Activated naive CD4-positive, alpha-beta T cell (primary cell): Measurements from ENCODE around the gene SEC61B.

Experiments
- DNase-seq, 4 experiments: peaks; one replicate each; lab custom pipeline; 2025; lab: John Stamatoyannopoulos, UW

SEC61B gene

DNA sequence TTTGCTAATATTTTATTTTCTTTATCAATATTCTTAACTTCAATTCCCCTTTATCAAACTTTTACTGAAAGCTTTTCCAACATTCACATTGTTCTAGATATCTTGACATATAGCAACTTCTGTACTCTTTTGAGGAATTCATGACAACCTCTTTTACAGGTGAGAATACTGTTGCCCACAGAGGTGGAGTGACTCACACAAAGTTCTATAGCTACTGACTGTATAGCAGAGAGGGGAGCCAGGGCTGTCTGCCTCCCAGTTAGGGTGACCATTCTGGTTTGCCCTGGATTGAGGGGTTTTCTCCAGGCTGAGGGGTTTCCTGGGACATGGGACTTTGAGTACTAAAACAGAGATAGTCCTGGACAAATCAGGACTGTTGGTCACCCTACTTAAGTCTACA, 16.2 kb downstream of the SEC61B start:
- DNase-seq: no peak

GRCh38 chr9:99239341-99240060, 17.4 kb downstream of the SEC61B start:
- no peak for DNase-seq

DNA sequence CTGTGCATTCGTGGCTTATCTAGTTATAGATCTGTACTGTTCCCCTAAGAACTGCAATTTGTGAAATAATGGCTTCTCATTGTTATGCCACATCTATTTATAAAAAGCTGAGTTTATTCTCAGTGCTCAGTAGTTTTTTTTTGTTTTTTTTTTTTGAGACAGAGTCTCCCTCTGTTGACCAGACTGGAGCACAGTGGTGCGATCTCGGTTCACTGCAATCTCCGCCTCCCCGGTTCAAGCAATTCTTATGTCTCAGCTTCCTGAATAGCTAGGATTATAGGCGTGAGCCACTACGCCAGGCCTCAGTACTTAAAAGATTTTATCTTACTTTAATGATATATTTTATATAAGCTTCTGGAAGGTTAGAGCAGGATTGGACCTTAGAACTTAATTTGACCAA, 19.0 kb downstream of the SEC61B start:
- no peak for DNase-seq

DNA sequence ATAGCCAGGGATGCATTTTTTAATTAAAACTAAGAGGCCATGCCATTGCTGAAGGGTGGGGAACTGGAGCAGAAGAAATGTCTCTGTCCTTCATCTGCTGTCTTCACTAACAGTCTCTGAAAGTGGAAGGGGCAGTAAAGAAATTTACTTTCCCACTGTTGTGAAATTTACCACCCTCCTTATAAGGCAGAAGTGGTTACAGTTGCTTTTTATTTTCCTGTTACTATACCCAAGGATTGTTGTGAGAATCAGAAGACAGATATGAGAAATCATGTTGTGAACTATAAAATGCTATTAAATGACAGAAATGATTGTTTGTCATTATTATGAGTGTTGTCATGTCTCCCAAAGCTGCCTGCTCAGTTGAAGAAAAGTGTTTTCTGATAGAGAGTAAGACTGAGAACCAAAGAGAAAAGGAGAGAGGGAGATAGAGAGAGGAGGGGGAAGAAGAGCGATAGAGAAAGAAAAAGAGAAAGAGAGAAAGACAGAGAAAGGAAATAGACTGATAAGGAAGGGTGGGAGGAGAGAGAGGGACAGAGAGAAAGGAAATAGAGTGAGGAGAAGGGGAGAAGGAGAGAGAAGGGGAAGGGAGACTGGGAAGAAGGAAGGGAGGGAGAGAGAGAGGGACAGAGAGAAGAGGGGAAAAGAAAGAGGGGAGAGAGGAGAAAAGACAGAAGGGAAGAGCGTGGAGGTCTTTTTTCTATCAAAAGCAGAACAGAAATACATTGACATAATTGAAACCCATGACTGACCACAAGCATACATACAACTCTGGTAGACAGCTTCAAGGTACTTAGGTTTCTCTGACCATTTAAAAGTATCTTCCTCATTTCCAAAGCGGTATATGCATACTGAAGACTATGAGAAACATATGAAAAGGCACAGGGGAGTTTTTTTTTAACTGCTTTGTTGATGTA, 22.5 kb downstream of the SEC61B start:
- DNase-seq: no peak

GRCh38 chr9:99249619-99250018, 27.5 kb downstream of the SEC61B start:
- no peak for DNase-seq

- DNase-seq: no peak
Measured at GRCh38 chr9:99251157-99251556, 29.1 kb downstream of the SEC61B start.

DNA sequence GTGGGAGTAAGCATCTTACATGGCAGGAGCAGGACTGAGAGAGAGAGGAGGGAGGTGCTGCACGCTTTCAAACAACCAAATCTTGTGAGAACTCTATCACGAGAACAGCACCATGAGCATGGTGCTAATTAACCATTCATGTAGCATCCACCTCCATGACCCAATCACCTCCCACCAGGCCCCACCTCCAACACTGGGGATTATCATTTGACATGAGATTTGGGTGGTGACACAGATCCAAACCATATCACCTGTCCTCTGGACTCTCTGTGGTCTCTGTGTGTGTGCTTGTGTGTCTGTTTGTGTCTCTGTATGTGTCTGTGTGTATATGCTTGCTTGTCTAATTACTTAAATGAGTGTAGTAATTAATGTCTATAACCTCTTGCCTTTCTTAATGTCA, 31.1 kb downstream of the SEC61B start:
- DNase-seq: no peak

DNA sequence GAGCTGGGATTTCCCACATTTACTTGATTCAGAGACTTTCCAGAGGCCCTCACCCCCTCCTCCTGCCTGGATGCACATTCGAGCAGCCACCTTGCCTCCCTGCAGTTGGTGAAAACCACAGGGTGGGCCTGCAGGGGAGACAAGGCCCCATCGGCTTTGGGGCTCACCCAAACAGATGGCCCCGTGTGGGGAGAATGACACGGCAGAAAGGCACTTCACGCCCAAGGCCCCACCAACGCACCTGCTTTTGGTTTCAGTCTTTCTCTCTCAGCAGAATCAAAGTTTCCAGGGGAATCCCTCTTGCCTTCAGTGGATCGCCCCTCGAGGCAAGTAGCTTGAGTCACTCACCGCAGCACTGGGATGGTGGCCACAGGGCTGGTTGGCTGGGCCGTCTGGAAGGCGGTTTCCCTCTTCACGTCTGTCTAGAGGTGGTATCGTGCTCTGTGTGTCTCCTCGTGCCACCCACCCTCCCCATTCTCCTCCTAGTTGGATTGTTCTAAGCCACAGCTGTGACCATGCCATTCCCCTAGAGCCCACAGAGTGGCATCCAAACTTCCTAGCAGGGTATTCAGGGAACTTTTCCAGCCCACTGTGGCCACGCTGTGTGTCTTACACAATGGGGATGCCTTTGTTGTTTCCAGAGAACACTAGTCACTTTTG, 31.8 kb downstream of the SEC61B start:
- DNase-seq: peak in 3 of 4 experiments; percentile 14 to 48 (median 33)

DNA sequence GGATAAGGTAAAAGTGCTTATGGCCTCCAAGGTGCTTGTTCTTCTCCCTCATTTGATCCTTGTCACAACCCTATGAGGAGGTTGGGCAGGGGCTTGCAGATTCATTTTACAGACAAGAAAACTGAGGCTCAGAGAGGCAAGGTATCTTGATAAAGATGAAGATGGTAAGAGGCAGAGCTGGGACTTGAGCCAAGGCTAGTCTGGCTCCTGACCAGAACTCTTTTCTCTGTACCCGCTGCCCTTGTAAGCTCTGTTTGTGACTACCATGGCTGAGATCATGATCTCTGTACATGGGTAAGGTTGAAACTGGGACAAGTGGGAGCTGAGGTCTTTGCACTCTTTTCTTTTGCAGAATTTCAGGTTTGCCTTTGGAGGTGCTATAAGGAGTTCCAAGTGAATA, 33.6 kb downstream of the SEC61B start:
- DNase-seq: no peak

- no peak for DNase-seq
Measured at GRCh38 chr9:99257723-99258389, 35.8 kb downstream of the SEC61B start.

DNA sequence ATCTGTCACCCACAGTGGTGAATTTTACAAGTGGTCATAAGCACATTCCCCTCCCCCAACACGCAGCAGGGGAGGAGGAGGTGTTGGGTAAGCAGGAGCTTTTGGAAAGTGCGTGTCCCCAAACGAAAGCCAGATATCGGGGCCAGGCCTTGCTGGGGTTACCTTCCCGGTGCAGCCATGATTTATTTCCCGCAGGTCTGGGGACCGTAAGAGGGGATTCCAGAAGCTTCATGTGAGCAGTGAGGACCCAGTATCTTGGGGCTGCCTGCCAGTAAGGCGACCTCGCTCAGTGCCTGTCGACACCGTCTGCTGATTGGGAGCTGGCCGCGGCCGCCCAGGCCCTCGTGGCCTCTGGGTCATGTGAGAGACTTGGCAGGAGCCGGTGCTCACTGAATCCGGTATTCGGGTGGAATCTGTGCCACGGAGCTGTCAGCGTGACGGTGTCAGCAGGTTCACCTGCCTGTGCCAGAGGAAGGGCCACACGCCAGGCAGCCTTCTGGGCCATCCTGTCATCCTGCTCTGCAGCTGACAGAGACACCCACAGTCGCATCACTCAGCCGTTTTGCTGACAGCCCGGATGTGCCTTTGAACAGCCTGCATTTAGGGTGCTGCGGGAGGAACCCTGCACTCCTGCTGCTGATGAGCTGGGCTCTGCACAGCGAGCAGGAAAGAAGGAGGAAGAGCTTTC, 37.3 kb downstream of the SEC61B start:
- DNase-seq: peak in 2 of 4 experiments; percentile 6 to 26

- no peak for DNase-seq
Measured at GRCh38 chr9:99261923-99262322, 39.8 kb downstream of the SEC61B start.

GRCh38 chr9:99262949-99263418, 40.9 kb downstream of the SEC61B start:
- no peak for DNase-seq

GRCh38 chr9:99264070-99264680, 42.1 kb downstream of the SEC61B start:
- DNase-seq: no peak

DNA sequence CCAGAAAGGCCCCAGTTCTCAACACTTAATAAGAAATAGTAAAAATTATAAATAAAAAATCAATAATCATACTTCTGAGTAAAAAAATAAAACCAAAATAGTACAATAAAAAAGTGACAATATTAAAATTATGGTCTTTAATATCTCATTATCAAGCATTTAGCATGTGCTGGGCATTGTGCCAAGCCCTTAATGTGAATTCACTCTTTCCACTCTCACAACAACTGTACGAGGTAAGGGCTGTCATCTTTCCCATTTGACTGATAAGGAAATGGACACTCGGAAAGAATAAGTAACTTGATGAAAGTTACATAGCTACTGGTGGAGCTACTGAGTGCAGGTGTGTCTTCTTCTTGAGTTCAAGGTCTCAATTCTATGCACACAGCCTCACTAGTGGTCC, 43.6 kb downstream of the SEC61B start:
- no peak for DNase-seq

DNA sequence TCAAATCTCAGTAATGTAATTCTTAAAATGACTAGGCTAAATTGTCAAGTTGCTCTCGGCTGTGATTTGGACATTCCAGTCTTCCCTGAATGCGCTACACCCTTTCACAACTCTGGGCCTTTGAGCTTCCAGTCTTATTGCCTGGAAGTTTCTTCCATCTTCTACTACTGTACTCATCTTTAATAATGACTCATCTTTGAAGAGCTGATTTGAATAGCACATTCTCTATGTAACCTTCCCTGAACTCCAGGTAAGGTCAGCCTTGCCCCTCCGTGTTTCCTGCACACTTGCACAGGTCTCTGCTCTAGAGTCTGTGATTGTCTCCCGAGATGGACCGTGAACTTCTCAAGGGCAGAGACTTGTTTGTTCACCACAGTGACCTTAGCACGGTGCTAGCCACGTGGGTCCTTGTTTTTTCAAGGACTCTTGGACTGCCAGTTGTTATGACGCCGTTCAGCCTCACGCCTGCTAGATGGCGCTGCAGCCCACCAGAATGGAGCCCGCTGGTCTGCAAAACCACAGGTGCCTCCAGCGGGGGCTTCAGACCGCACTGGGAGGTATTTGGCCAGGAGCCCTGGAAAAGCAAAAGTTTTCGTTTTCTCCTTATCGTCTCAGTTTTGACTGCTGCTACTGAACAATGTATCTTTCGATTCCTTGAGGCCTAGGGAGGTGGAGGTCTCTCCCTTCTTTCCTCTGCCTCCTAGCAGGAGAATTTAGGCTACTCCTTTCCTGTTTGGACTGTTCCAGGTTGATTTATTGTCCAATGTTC, 44.4 kb downstream of the SEC61B start:
- DNase-seq: peak; percentile 3 to 36 (median 16)

DNA sequence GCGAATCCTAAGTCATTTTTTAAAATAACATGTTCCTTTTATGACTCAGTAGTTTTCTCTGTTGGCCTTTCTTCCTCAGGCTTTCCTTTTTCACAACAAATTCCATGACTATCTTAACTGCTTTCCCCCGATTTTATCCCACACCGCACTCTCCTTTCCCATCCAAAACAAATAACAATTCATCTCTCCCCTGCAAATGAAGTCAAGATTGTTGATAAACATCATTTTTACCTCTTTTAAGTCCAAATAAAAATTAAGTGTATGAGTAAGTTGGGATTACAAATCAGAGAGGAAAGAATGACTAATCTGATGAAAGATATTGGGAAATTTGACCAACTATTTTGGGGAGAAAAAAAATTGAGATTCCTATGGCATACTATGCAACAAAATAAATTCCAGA, 47.3 kb downstream of the SEC61B start:
- no peak for DNase-seq

GRCh38 chr9:99270491-99270890, 48.4 kb downstream of the SEC61B start:
- no peak for DNase-seq

- DNase-seq: no peak
Measured at GRCh38 chr9:99272836-99273235, 50.8 kb downstream of the SEC61B start.

- no peak for DNase-seq
Measured at GRCh38 chr9:99274016-99274415, 51.9 kb downstream of the SEC61B start.
